Astrocyte (in vitro differentiated cells and primary cell): Measurements from ENCODE around the gene RNASEL. TPM values are rescaled to one million over a fixed set of nuclear protein-coding genes. Genes with fewer than 3 reads are reported as not detected.
A peak's percentile ranks its signal among the peaks of the same experiment; 100 is the strongest.

Experiments used
- DNase-seq: peaks from one replicate; pipeline ENCODE4 v3.0.0-alpha.2; 2010; ENCODE audit warnings: low read depth
- FAIRE-seq: peaks from 2 replicates; lab custom pipeline; 2011; peaks lifted over from hg19 to GRCh38; lab: Jason Lieb, UNC
- H2AFZ ChIP-seq: 2 replicates; pipeline ENCODE4 v1.6.0; 2012; ENCODE audit warnings: low read depth, low read length, inconsistent platforms
- H3K27ac ChIP-seq: 2 replicates; pipeline ENCODE4 v1.5.1; 2011; ENCODE audit warnings: low read depth, low read length, inconsistent platforms
- H3K27me3 ChIP-seq: 2 replicates; pipeline ENCODE4 v1.6.0; 2011; ENCODE audit warnings: low read length, inconsistent platforms; ENCODE audit not compliant: insufficient read depth
- H3K36me3 ChIP-seq: 2 replicates; pipeline ENCODE4 v1.5.1; 2011; ENCODE audit warnings: low read length, inconsistent platforms; ENCODE audit not compliant: insufficient read depth
- H3K4me1 ChIP-seq: 2 replicates; pipeline ENCODE4 v1.5.1; 2011; ENCODE audit warnings: low read length, inconsistent platforms; ENCODE audit not compliant: insufficient read depth
- H3K4me2 ChIP-seq: 2 replicates; pipeline ENCODE4 v1.6.0; 2012; ENCODE audit warnings: low read length, inconsistent platforms
- H3K4me3 ChIP-seq: 2 replicates; pipeline ENCODE4 v1.5.1; 2011; ENCODE audit warnings: low read depth, mild to moderate bottlenecking, low read length, inconsistent platforms; ENCODE audit not compliant: insufficient read depth
- H3K79me2 ChIP-seq: 2 replicates; pipeline ENCODE4 v1.6.0; 2012; ENCODE audit warnings: mild to moderate bottlenecking, low read length, inconsistent platforms; ENCODE audit not compliant: insufficient read depth
- H3K9ac ChIP-seq: 2 replicates; pipeline ENCODE4 v1.6.0; 2012; ENCODE audit warnings: mild to moderate bottlenecking, low read length, inconsistent platforms
- H3K9me3 ChIP-seq: 2 replicates; pipeline ENCODE4 v1.5.1; 2012; ENCODE audit warnings: low read depth, mild to moderate bottlenecking, low read length, inconsistent platforms; ENCODE audit not compliant: insufficient read depth
- H4K20me1 ChIP-seq: 2 replicates; pipeline ENCODE4 v1.6.0; 2012; ENCODE audit warnings: low read length, inconsistent platforms; ENCODE audit not compliant: insufficient read depth
- H3K27ac Mint-ChIP-seq: one replicate; pipeline ENCODE4 v1.8.0; 2021; ENCODE audit warnings: mild to moderate bottlenecking, mixed read lengths; ENCODE audit not compliant: unreplicated experiment
- H3K27me3 Mint-ChIP-seq: one replicate; pipeline ENCODE4 v1.8.0; 2021; ENCODE audit warnings: low read depth, mixed read lengths; ENCODE audit not compliant: unreplicated experiment
- H3K36me3 Mint-ChIP-seq: one replicate; pipeline ENCODE4 v1.8.0; 2021; ENCODE audit warnings: low read depth, mixed read lengths; ENCODE audit not compliant: unreplicated experiment
- H3K4me1 Mint-ChIP-seq: one replicate; pipeline ENCODE4 v1.8.0; 2021; ENCODE audit warnings: low read depth, mixed read lengths; ENCODE audit not compliant: unreplicated experiment
- H3K4me3 Mint-ChIP-seq: one replicate; pipeline ENCODE4 v1.8.0; 2021; ENCODE audit warnings: mild to moderate bottlenecking, moderate library complexity, mixed read lengths; ENCODE audit not compliant: unreplicated experiment
- H3K9me3 Mint-ChIP-seq: one replicate; pipeline ENCODE4 v1.8.0; 2021; ENCODE audit warnings: mild to moderate bottlenecking, mixed read lengths; ENCODE audit not compliant: unreplicated experiment
- CTCF ChIP-seq: IDR thresholded peaks from 2 replicates; pipeline ENCODE4 v1.5.1; 2011; ENCODE audit warnings: low read depth, mild to moderate bottlenecking, inconsistent platforms, low read length, moderate library complexity; ENCODE audit not compliant: insufficient read depth
- EZH2 ChIP-seq: IDR thresholded peaks from 2 replicates; pipeline ENCODE4 v1.6.1; 2012; ENCODE audit warnings: mild to moderate bottlenecking, low read length, inconsistent platforms; ENCODE audit not compliant: insufficient read depth
- total RNA-seq: library from RNA; stranded (reverse); gene quantifications from 2 replicates; pipeline ENCODE4 v1.2.1, GENCODE V29; 2021

The RNASEL gene
- total RNA-seq, 1 donor from 2014 or later: 1.8 TPM

GRCh38 chr1:182626527-182626926, 37.5 kb upstream of the RNASEL start:
- H3K27me3 Mint-ChIP-seq: peaks cover 2% of the 10 kb centered on the region
- Histone ChIP-seq H3K9me3 (no peaks in the 10 kb centered on the region), H3K4me2 (no peak overlapping the region), H3K36me3 (no peaks in the 10 kb centered on the region), H3K27me3 (no peaks in the 10 kb centered on the region), H4K20me1 (no peaks in the 10 kb centered on the region), H3K4me1 (no peaks in the 10 kb centered on the region), H3K9ac (no peak overlapping the region), H3K79me2 (no peaks in the 10 kb centered on the region), H3K4me3 (no peak overlapping the region), H2AFZ (no peak overlapping the region), H3K27ac (no peak overlapping the region)
- no peak for FAIRE-seq
- peaks cover 2% of the 10 kb centered on the region for H3K9me3 Mint-ChIP-seq
- no peak overlapping the region for H3K4me3 Mint-ChIP-seq
- H3K27ac Mint-ChIP-seq: peak overlapping the region; percentile 73
- no peak for TF ChIP-seq EZH2
- no peak for TF ChIP-seq CTCF
- peaks cover 46% of the 10 kb centered on the region for H3K4me1 Mint-ChIP-seq
- no peaks in the 10 kb centered on the region for H3K36me3 Mint-ChIP-seq
- no peak for DNase-seq

GRCh38 chr1:182625719-182626504, 36.9 kb upstream of the RNASEL start:
- H3K4me3 Mint-ChIP-seq: no peak overlapping the region
- H3K4me1 Mint-ChIP-seq: peaks cover 43% of the 10 kb centered on the region
- H3K27ac Mint-ChIP-seq: peak overlapping the region; percentile 75
- peaks cover 2% of the 10 kb centered on the region for H3K27me3 Mint-ChIP-seq
- Histone ChIP-seq H2AFZ (no peak overlapping the region), H3K36me3 (no peaks in the 10 kb centered on the region), H3K4me1 (no peaks in the 10 kb centered on the region), H3K4me3 (no peak overlapping the region), H3K27me3 (no peaks in the 10 kb centered on the region), H3K79me2 (no peaks in the 10 kb centered on the region), H3K9me3 (no peaks in the 10 kb centered on the region), H3K9ac (no peak overlapping the region), H3K4me2 (no peak overlapping the region), H3K27ac (no peak overlapping the region), H4K20me1 (no peaks in the 10 kb centered on the region)
- H3K36me3 Mint-ChIP-seq: no peaks in the 10 kb centered on the region
- peaks cover 2% of the 10 kb centered on the region for H3K9me3 Mint-ChIP-seq
- FAIRE-seq (no peak), DNase-seq (no peak)
- TF ChIP-seq EZH2 (no peak), CTCF (no peak)

- no peaks in the 10 kb centered on the region for H3K36me3 Mint-ChIP-seq
These were observed 36.0 kb upstream of the RNASEL start for GRCh38 chr1:182625024-182625423.

More at GRCh38 chr1:182625024-182625423, 36.0 kb upstream of the RNASEL start:
- no peak overlapping the region for H3K4me2 ChIP-seq
- no peaks in the 10 kb centered on the region for H3K9me3 ChIP-seq
- H3K9ac ChIP-seq: no peak overlapping the region
- no peaks in the 10 kb centered on the region for H4K20me1 ChIP-seq
- no peaks in the 10 kb centered on the region for H3K4me1 ChIP-seq
- H3K27me3 ChIP-seq: no peaks in the 10 kb centered on the region
- TF ChIP-seq CTCF: no peak
- H3K9me3 Mint-ChIP-seq: peaks cover 2% of the 10 kb centered on the region
- H3K27ac Mint-ChIP-seq: no peak overlapping the region
- peaks cover 35% of the 10 kb centered on the region for H3K4me1 Mint-ChIP-seq
- H3K27ac ChIP-seq: no peak overlapping the region
- H3K36me3 ChIP-seq: no peaks in the 10 kb centered on the region
- H2AFZ ChIP-seq: no peak overlapping the region
- no peaks in the 10 kb centered on the region for H3K79me2 ChIP-seq
- no peak overlapping the region for H3K4me3 Mint-ChIP-seq
- H3K4me3 ChIP-seq: no peak overlapping the region
- peaks cover 2% of the 10 kb centered on the region for H3K27me3 Mint-ChIP-seq
- DNase-seq (no peak), FAIRE-seq (no peak)
